H9 (cell line): Measurements from ENCODE around the gene ZSCAN1. TPM values are rescaled to one million over a fixed set of nuclear protein-coding genes. Genes with fewer than 3 reads are reported as not detected.

Experiments used
- DNase-seq: peaks from one replicate; pipeline ENCODE4 v3.0.0-alpha.2; 2017
- H2AFZ ChIP-seq: one replicate; pipeline ENCODE4 v1.6.1; 2013; ENCODE audit warnings: mild to moderate bottlenecking, low read length, control low read depth, moderate library complexity
- H2AK5ac ChIP-seq: 2 replicates; pipeline ENCODE4 v1.6.1; 2013; ENCODE audit warnings: low read length, control low read depth, mixed read lengths; ENCODE audit not compliant: insufficient read length
- H2BK120ac ChIP-seq: one replicate; pipeline ENCODE4 v1.6.1; 2013; ENCODE audit warnings: low read depth, mild to moderate bottlenecking, low read length, control low read depth, inconsistent platforms; ENCODE audit not compliant: poor library complexity, severe bottlenecking
- H2BK12ac ChIP-seq: 2 replicates; pipeline ENCODE4 v1.6.1; 2013; ENCODE audit warnings: low read length, control low read depth, mixed read lengths, low read depth; ENCODE audit not compliant: insufficient read length
- H2BK15ac ChIP-seq: 2 replicates; pipeline ENCODE4 v1.6.1; 2013; ENCODE audit warnings: low read depth, low read length, control low read depth
- H2BK20ac ChIP-seq: one replicate; pipeline ENCODE4 v1.6.1; 2013; ENCODE audit warnings: low read depth, mild to moderate bottlenecking, low read length, control low read depth, inconsistent platforms; ENCODE audit not compliant: poor library complexity, severe bottlenecking
- H2BK5ac ChIP-seq: 2 replicates; pipeline ENCODE4 v1.6.1; 2013; ENCODE audit warnings: low read length, control low read depth, mixed read lengths; ENCODE audit not compliant: insufficient read length
- H3K14ac ChIP-seq: 2 replicates; pipeline ENCODE4 v1.6.1; 2013; ENCODE audit warnings: low read length, control low read depth; ENCODE audit not compliant: insufficient read depth
- H3K18ac ChIP-seq: 2 replicates; pipeline ENCODE4 v1.6.1; 2013; ENCODE audit warnings: low read depth, mild to moderate bottlenecking, mixed read lengths, low read length, control low read depth; ENCODE audit not compliant: insufficient read length
- H3K23ac ChIP-seq: 2 replicates; pipeline ENCODE4 v1.6.1; 2013; ENCODE audit warnings: low read length, control low read depth, mixed read lengths, low read depth; ENCODE audit not compliant: insufficient read length
- H3K23me2 ChIP-seq: 2 replicates; pipeline ENCODE4 v1.6.1; 2013; ENCODE audit warnings: low read depth, mild to moderate bottlenecking, mixed read lengths, low read length, control low read depth; ENCODE audit not compliant: insufficient read length, poor library complexity, severe bottlenecking
- H3K27ac ChIP-seq: 2 replicates; pipeline ENCODE4 v1.5.1; 2013; ENCODE audit warnings: low read length, control low read depth, mixed read lengths, low read depth; ENCODE audit not compliant: insufficient read length
- H3K27me3 ChIP-seq: 2 replicates; pipeline ENCODE4 v1.6.1; 2013; ENCODE audit warnings: low read length, control low read depth, inconsistent platforms; ENCODE audit not compliant: insufficient read depth
- H3K4ac ChIP-seq: 2 replicates; pipeline ENCODE4 v1.6.1; 2013; ENCODE audit warnings: low read depth, mild to moderate bottlenecking, control low read depth, inconsistent platforms, low read length, moderate library complexity
- H3K4me1 ChIP-seq: 2 replicates; pipeline ENCODE4 v1.6.1; 2013; ENCODE audit warnings: low read length, control low read depth, inconsistent platforms; ENCODE audit not compliant: insufficient read depth
- H3K4me2 ChIP-seq: 2 replicates; pipeline ENCODE4 v1.6.1; 2013; ENCODE audit warnings: low read length, control low read depth, mixed read lengths; ENCODE audit not compliant: insufficient read length, insufficient read depth
- H3K56ac ChIP-seq: 2 replicates; pipeline ENCODE4 v1.6.1; 2013; ENCODE audit warnings: low read depth, mild to moderate bottlenecking, mixed read lengths, low read length, control low read depth; ENCODE audit not compliant: insufficient read length
- H3K79me1 ChIP-seq: 2 replicates; pipeline ENCODE4 v1.6.1; 2013; ENCODE audit warnings: low read depth, mild to moderate bottlenecking, moderate library complexity, low read length, control low read depth, inconsistent platforms; ENCODE audit not compliant: insufficient read depth, poor library complexity, severe bottlenecking
- H3K79me2 ChIP-seq: 2 replicates; pipeline ENCODE4 v1.6.1; 2013; ENCODE audit warnings: low read length, control low read depth, inconsistent platforms; ENCODE audit not compliant: insufficient read depth
- H3K9ac ChIP-seq: 2 replicates; pipeline ENCODE4 v1.6.1; 2013; ENCODE audit warnings: low read length, control low read depth, mixed read lengths; ENCODE audit not compliant: insufficient read length; ENCODE audit errors: extremely low read depth
- H3K9me3 ChIP-seq: one replicate; pipeline ENCODE4 v1.6.1; 2013; ENCODE audit warnings: low read depth, low read length, inconsistent platforms; ENCODE audit not compliant: control insufficient read depth
- H3T11ph ChIP-seq: one replicate; pipeline ENCODE4 v1.6.1; 2013; ENCODE audit warnings: mild to moderate bottlenecking, low read length, control low read depth, inconsistent platforms
- H4K20me1 ChIP-seq: one replicate; pipeline ENCODE4 v1.6.1; 2013; ENCODE audit not compliant: control insufficient read depth, insufficient read length, insufficient read depth
- H4K5ac ChIP-seq: 2 replicates; pipeline ENCODE4 v1.6.1; 2013; ENCODE audit warnings: low read depth, mild to moderate bottlenecking, mixed read lengths, low read length, control low read depth; ENCODE audit not compliant: insufficient read length
- H4K8ac ChIP-seq: replicated peaks from 2 replicates; pipeline ENCODE4 v1.6.1; 2013; ENCODE audit warnings: low read length, control low read depth, mixed read lengths, low read depth; ENCODE audit not compliant: insufficient read length
- H4K91ac ChIP-seq: 2 replicates; pipeline ENCODE4 v1.6.1; 2013; ENCODE audit warnings: low read depth, mild to moderate bottlenecking, moderate library complexity, mixed read lengths, low read length, control low read depth; ENCODE audit not compliant: insufficient read length
- H3K27ac Mint-ChIP-seq, 3 experiments: 2 replicates in 2 of 3; 3 replicates in 1 of 3; pipeline ENCODE4 v1.8.0; 2020 to 2021; ENCODE audit warnings: mixed read lengths in 3 of 3, mild to moderate bottlenecking in 1 of 3, moderate library complexity in 1 of 3
- H3K27me3 Mint-ChIP-seq: 2 replicates; pipeline ENCODE4 v1.8.0; 2021; ENCODE audit warnings: low read depth, mild to moderate bottlenecking, moderate library complexity, mixed read lengths
- H3K36me3 Mint-ChIP-seq, 3 experiments: 2 replicates in 2 of 3; 3 replicates in 1 of 3; pipeline ENCODE4 v1.8.0; 2020 to 2021; ENCODE audit warnings: low read depth in 3 of 3, mixed read lengths in 3 of 3; ENCODE audit not compliant: insufficient read depth in 1 of 3
- H3K4me1 Mint-ChIP-seq, 2 experiments: 2 replicates each; pipeline ENCODE4 v1.8.0; 2020; ENCODE audit warnings: mixed read lengths in 2 of 2
- H3K4me3 Mint-ChIP-seq, 2 experiments: 2 replicates in 1 of 2; 3 replicates in 1 of 2; pipeline ENCODE4 v1.8.0; 2020 to 2021; ENCODE audit warnings: mild to moderate bottlenecking in 2 of 2, mixed read lengths in 2 of 2, moderate library complexity in 1 of 2
- H3K9me3 Mint-ChIP-seq, 2 experiments: 2 replicates in 1 of 2; 3 replicates in 1 of 2; pipeline ENCODE4 v1.8.0; 2020; ENCODE audit warnings: mild to moderate bottlenecking in 2 of 2, mixed read lengths in 2 of 2, moderate library complexity in 1 of 2
- CTCF ChIP-seq: fragments of 200-600 bp; sonication (generic); conservative IDR thresholded peaks from 3 replicates; pipeline ENCODE4 v1.8.0; 2021; ENCODE audit warnings: antibody characterized with exemption, mild to moderate bottlenecking
- WGBS: extraction: QIAGEN DNeasy Blood & Tissue Kit; methylation state at CpG from one replicate; pipeline ENCODE4 v1.1.7; 2013; ENCODE audit warnings: missing lambda C conversion rate, low lambda C conversion rate, mixed read lengths; ENCODE audit not compliant: insufficient read length; ENCODE audit errors: extremely low coverage; 5-methylcytosine and 5-hydroxymethylcytosine counted together
- total RNA-seq: library from RNA; stranded (reverse); gene quantifications from 2 replicates; pipeline ENCODE4 v1.2.1, GENCODE V29; 2021

Gene ZSCAN1
- total RNA-seq, 1 experiment from 2014 or later = 1.2 TPM

DNA sequence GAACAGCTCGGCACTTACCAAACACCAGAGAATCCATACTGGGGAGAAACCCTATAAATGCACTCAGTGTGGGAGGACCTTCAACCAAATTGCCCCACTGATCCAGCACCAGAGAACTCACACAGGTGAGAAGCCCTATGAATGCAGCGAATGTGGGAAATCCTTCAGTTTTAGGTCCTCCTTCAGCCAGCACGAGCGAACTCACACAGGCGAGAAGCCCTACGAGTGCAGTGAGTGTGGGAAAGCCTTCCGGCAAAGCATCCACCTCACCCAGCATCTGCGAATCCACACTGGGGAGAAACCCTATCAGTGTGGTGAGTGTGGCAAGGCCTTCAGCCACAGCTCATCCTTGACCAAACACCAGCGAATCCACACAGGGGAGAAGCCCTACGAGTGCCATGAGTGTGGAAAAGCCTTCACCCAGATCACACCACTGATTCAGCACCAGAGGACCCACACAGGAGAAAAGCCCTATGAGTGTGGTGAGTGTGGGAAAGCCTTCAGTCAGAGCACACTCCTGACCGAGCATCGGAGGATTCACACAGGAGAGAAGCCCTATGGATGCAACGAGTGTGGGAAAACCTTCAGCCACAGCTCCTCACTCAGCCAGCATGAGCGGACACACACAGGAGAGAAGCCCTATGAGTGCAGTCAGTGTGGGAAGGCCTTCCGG lies 33.6 kb downstream of the ZSCAN1 start:
- Histone ChIP-seq H3K23ac (no peak overlapping the region), H4K8ac (no peak overlapping the region), H3K27me3 (no peaks in the 10 kb centered on the region), H3K4ac (no peak overlapping the region), H3K14ac (no peak overlapping the region), H3K9ac (no peak overlapping the region), H2BK5ac (no peak overlapping the region), H3K79me1 (no peaks in the 10 kb centered on the region), H4K20me1 (no peaks in the 10 kb centered on the region), H3K56ac (no peak overlapping the region), H3K23me2 (no peaks in the 10 kb centered on the region), H2BK120ac (no peak overlapping the region), H3T11ph (no peak overlapping the region), H4K91ac (no peak overlapping the region), H2BK15ac (no peak overlapping the region), H4K5ac (no peak overlapping the region), H3K9me3 (peaks cover 55% of the 10 kb centered on the region), H2BK12ac (no peak overlapping the region), H3K18ac (no peak overlapping the region), H3K4me2 (no peak overlapping the region), H3K79me2 (no peaks in the 10 kb centered on the region), H2BK20ac (no peak overlapping the region), H2AFZ (no peak overlapping the region), H3K27ac (no peak overlapping the region), H3K4me1 (no peaks in the 10 kb centered on the region), H2AK5ac (no peak overlapping the region)
- H3K27ac Mint-ChIP-seq = no peak overlapping the region
- peaks cover 60 to 78% (median 72%) of the 10 kb centered on the region in 3 experiments for H3K36me3 Mint-ChIP-seq
- no peaks in the 10 kb centered on the region for H3K4me1 Mint-ChIP-seq
- no CpG with 5 or more reads among the region's 15 CpGs for WGBS
- H3K9me3 Mint-ChIP-seq = peaks cover 92 to 94% of the 10 kb centered on the region in 2 experiments
- H3K4me3 Mint-ChIP-seq = no peak overlapping the region
- peaks cover 6% of the 10 kb centered on the region for H3K27me3 Mint-ChIP-seq
- DNase-seq = no peak
- no peak for TF ChIP-seq CTCF
